Urinary bladder (tissue), 4 donors: Measurements from ENCODE around the gene CACNA2D3. TPM values are rescaled to one million over a fixed set of nuclear protein-coding genes. Genes with fewer than 3 reads are reported as not detected.
A peak's percentile ranks its signal among the peaks of the same experiment; 100 is the strongest.

Source experiments
- DNase-seq: peaks from one replicate; pipeline ENCODE4 v3.0.0-alpha.2; 2015; ENCODE audit errors: extremely low spot score
- H3K27ac ChIP-seq: one replicate; pipeline ENCODE4 v1.5.1; 2013; ENCODE audit warnings: low read depth, mild to moderate bottlenecking, moderate library complexity
- H3K36me3 ChIP-seq: one replicate; pipeline ENCODE4 v1.6.1; 2013; ENCODE audit warnings: mild to moderate bottlenecking, moderate library complexity; ENCODE audit not compliant: insufficient read depth
- H3K4me1 ChIP-seq: one replicate; pipeline ENCODE4 v1.6.1; 2013; ENCODE audit warnings: mild to moderate bottlenecking, moderate library complexity; ENCODE audit not compliant: insufficient read depth
- H3K4me3 ChIP-seq: one replicate; pipeline ENCODE4 v1.5.1; 2013; ENCODE audit warnings: low read depth, low read length
- WGBS: extraction: QIAGEN DNeasy Blood & Tissue Kit; methylation state at CpG from one replicate; pipeline ENCODE4 v1.1.7; 2013; 5-methylcytosine and 5-hydroxymethylcytosine counted together
- polyA plus RNA-seq: library from polyadenylated mRNA; stranded (reverse); fragments of 200-250 nt; gene quantifications from one replicate; pipeline ENCODE4 v1.2.3, GENCODE V29; 2013
- total RNA-seq: library from RNA; depleted of rRNA; stranded (reverse); fragments of >200 nt; gene quantifications from one replicate; pipeline ENCODE4 v1.2.3, GENCODE V29; 2014
- donor health status: healthy with polysubstance abuse.
- donor health status: healthy.

Gene CACNA2D3
- total and polyA plus RNA-seq, 2 donors, result 0.57 to 1.7 TPM

GRCh38 chr3:54120657-54121413 is 1.5 kb upstream of the CACNA2D3 start:
- Histone ChIP-seq H3K36me3 (no peaks in the 10 kb centered on the region), H3K4me3 (peak overlapping the region; percentile 52), H3K27ac (no peak overlapping the region), H3K4me1 (no peaks in the 10 kb centered on the region)
- no peak for DNase-seq
- 2% methylated on average over 45 of the region's 45 CpGs for WGBS

GRCh38 chr3:54121414-54122323 is 683 bp upstream of the CACNA2D3 start:
- no peak for DNase-seq
- Histone ChIP-seq H3K4me3 (peak overlapping the region; percentile 52), H3K36me3 (no peaks in the 10 kb centered on the region), H3K4me1 (no peaks in the 10 kb centered on the region), H3K27ac (no peak overlapping the region)
- WGBS, result under 1% methylated on average over 107 of the region's 107 CpGs

- Histone ChIP-seq H3K4me3 (peak overlapping the region; percentile 52), H3K27ac (no peak overlapping the region), H3K4me1 (no peaks in the 10 kb centered on the region), H3K36me3 (no peaks in the 10 kb centered on the region)
- no peak for DNase-seq
- WGBS, result 2% methylated on average over 32 of the region's 32 CpGs
Observed at GRCh38 chr3:54123003-54123775, 837 bp downstream of the CACNA2D3 start.

GRCh38 chr3:54123776-54124196 is 1.4 kb downstream of the CACNA2D3 start:
- Histone ChIP-seq H3K4me3 (no peak overlapping the region), H3K27ac (no peak overlapping the region), H3K36me3 (no peaks in the 10 kb centered on the region), H3K4me1 (no peaks in the 10 kb centered on the region)
- 3% methylated on average over 10 of the region's 10 CpGs for WGBS
- DNase-seq, result peak; percentile 15

- no peak for DNase-seq
- H3K4me3 ChIP-seq, result no peak overlapping the region
- H3K27ac ChIP-seq, result no peak overlapping the region
- no peaks in the 10 kb centered on the region for H3K36me3 ChIP-seq
- no peaks in the 10 kb centered on the region for H3K4me1 ChIP-seq
- WGBS, result 32% methylated on average over 4 of the region's 4 CpGs
Observed at GRCh38 chr3:54125300-54125699, 2.9 kb downstream of the CACNA2D3 start.

GRCh38 chr3:54126551-54126950 is 4.2 kb downstream of the CACNA2D3 start:
- no peaks in the 10 kb centered on the region for H3K36me3 ChIP-seq
- DNase-seq, result no peak
- H3K4me1 ChIP-seq, result no peaks in the 10 kb centered on the region
- 78% methylated on average over 7 of the region's 7 CpGs for WGBS
- H3K4me3 ChIP-seq, result no peak overlapping the region
- H3K27ac ChIP-seq, result no peak overlapping the region

- Histone ChIP-seq H3K36me3 (no peaks in the 10 kb centered on the region), H3K27ac (no peak overlapping the region), H3K4me3 (no peak overlapping the region), H3K4me1 (no peaks in the 10 kb centered on the region)
- WGBS, result 82% methylated on average over 6 of the region's 6 CpGs
- no peak for DNase-seq
Observed at GRCh38 chr3:54127499-54128056, 5.2 kb downstream of the CACNA2D3 start.

GRCh38 chr3:54131026-54131605 is 8.8 kb downstream of the CACNA2D3 start:
- no peaks in the 10 kb centered on the region for H3K36me3 ChIP-seq
- no peak for DNase-seq
- H3K4me1 ChIP-seq, result no peaks in the 10 kb centered on the region
- H3K27ac ChIP-seq, result no peak overlapping the region
- H3K4me3 ChIP-seq, result no peak overlapping the region
- 80% methylated on average over 4 of the region's 4 CpGs for WGBS

- DNase-seq, result no peak
- Histone ChIP-seq H3K27ac (no peak overlapping the region), H3K4me1 (no peaks in the 10 kb centered on the region), H3K4me3 (no peak overlapping the region), H3K36me3 (no peaks in the 10 kb centered on the region)
- WGBS, result 75% methylated on average over 8 of the region's 8 CpGs
Observed at GRCh38 chr3:54131890-54132289, 9.5 kb downstream of the CACNA2D3 start.

- WGBS, result 92% methylated on average over 3 of the region's 3 CpGs
- no peak overlapping the region for H3K4me3 ChIP-seq
- H3K27ac ChIP-seq, result no peak overlapping the region
- no peaks in the 10 kb centered on the region for H3K36me3 ChIP-seq
- H3K4me1 ChIP-seq, result no peaks in the 10 kb centered on the region
- DNase-seq, result no peak
Observed at GRCh38 chr3:54132685-54133084, 10.3 kb downstream of the CACNA2D3 start.

- Histone ChIP-seq H3K4me3 (no peak overlapping the region), H3K36me3 (no peaks in the 10 kb centered on the region), H3K27ac (no peak overlapping the region), H3K4me1 (no peaks in the 10 kb centered on the region)
- 63% methylated on average over 5 of the region's 5 CpGs for WGBS
- no peak for DNase-seq
Observed at GRCh38 chr3:54133196-54133595, 10.8 kb downstream of the CACNA2D3 start.

- Histone ChIP-seq H3K4me1 (no peaks in the 10 kb centered on the region), H3K36me3 (no peaks in the 10 kb centered on the region), H3K4me3 (no peak overlapping the region), H3K27ac (no peak overlapping the region)
- WGBS, result 54% methylated on average over 8 of the region's 8 CpGs
- DNase-seq, result no peak
Observed at GRCh38 chr3:54134155-54134554, 11.8 kb downstream of the CACNA2D3 start.

GRCh38 chr3:54134713-54135112 is 12.4 kb downstream of the CACNA2D3 start:
- DNase-seq, result no peak
- no peak overlapping the region for H3K27ac ChIP-seq
- WGBS, result 81% methylated on average over 12 of the region's 12 CpGs
- H3K4me3 ChIP-seq, result no peak overlapping the region
- H3K4me1 ChIP-seq, result no peaks in the 10 kb centered on the region
- H3K36me3 ChIP-seq, result no peaks in the 10 kb centered on the region
